ENCODE measurements around the gene LRRC3C.
"Not testable (repeated sequence)": the region's sequence is repeated elsewhere in the genome, so short reads cannot be mapped to it uniquely, and the experiment has no call there.

The LRRC3C gene, protein sequence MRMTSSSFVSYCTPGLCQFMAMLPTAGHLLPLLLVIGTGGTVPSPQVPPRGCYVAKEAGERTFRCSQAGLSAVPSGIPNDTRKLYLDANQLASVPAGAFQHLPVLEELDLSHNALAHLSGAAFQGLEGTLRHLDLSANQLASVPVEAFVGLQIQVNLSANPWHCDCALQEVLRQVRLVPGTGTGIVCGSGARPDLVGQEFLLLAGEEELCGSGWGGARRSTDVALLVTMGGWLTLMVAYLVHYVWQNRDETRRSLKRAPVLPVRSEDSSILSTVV

DNA sequence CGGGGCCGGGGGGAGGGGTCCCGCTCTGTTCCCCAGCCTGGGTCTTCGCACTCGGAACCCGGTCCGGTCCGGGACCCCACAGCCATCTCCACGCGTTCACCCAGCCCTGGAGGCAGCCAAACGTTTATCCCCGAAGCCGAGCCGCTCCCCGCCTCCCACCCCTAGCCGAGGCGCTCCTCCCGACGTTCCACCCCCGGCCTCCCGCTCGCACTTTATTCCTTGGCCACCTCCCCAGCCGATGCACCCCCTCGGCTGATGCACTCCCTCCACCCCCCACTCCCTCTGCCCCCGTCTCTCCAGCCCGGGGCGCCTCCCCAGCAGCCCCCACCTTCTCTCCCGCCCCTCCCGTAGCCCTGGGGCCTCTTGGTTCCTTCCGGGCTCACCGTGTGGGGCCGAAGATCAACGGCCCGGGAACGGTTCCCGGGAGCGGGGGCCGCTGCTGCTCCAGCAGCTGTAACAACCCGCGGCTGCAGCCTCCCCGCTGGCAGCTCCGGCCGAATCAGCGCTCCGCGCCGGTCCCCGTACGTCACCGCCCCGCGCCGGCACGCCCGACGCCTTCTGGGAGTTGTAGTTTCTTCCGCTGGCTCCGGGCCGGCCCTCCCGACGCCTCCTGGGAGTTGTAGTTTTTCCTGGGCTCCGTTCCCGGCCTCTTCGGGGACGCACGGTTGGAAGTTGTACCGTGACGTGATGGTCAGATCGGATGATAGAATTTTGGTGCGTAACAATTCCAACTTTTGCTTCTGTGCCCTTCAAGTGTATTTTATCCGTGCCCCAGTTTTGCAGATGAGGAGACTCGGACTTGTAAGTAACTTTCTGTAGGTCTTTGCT, at the start of gene LRRC3C, which contains the start of gene ORMDL3:
LRRC3C (plus strand) TSS at position 632 of the 828 bp plus-strand sequence. CDS start 13,792 bp downstream, outside the sequence.
ORMDL3 (minus strand) TSS at position 501 of the 828 bp plus-strand sequence. CDS start 3,398 bp downstream, outside the sequence.
- peak; percentile 96 for DNase-seq

DNA sequence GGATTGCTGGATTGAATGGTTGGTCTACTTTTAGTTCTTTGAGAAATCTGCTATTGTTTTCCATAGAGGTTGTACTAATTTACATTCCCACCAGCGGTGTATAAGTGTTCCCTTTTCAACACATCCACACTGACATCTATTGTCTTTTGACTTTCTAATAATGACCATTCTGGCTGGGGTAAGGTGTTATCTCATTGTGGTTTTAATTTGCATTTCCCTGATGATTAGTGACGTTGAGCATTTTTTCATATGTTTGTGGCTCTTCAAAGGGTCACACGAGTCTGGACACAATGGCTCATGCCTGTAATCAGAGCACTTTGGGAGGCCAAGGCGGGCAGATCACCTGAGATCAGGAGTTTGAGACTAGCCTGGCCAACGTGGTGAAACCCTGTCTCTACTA, 41.4 kb upstream of the LRRC3C start:
- not testable (repeated sequence) for DNase-seq

DNA sequence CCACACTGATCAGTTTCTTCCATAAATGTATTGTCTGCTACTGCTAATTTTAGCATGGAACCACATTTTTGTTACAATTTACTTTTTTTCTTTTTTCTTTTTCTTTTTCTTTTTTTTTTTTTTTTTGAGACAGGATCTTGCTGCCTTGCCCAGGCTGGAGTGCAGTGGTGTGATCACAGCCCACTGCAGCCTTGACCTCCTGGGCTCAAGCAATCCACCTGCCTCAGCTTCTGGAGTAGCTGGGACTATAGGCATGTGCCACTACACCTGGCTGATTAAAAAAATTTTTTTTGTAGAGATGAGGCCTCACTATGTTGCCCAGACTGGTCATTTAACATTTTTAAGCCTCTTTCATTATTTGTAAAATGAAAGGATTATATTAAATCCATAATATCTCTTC, 40.5 kb upstream of the LRRC3C start:
- no peak for DNase-seq

GRCh38 chr17:39889200-39889599, 38.3 kb upstream of the LRRC3C start:
- no peak for DNase-seq

DNA sequence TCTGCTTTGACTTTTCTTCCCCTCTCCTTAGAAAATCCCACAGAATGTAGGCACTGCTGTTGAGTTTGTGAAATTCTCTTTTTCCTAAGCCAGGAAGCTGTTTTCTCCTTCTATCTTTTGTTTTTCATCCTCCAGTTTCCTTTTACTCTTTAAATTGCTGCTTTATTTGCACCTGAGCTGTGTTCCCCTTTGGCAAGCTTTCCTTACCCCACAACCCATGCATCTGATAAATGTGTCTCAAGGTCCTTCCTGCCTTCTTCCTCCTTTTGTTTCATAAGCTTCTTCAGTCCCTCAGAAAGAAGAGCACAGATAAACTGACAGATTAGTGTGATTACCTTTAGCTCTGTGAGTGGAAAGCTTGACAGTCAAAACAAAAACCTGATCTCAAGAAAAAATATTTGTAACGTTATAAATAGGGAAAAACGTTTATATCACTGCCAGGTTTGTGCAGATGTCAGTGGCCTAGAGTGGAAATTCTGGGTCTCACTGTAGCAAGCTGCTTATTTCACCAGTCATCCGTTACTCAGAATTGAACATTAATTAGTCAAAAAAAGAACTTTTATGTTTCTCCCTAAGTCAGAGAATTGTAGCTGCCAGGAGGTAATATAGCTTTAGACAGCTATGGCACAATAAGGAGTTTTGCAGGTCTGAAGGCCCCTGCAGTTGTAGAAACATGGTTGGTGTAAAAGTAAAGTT, 32.7 kb upstream of the LRRC3C start:
- DNase-seq: peak; percentile 61

DNA sequence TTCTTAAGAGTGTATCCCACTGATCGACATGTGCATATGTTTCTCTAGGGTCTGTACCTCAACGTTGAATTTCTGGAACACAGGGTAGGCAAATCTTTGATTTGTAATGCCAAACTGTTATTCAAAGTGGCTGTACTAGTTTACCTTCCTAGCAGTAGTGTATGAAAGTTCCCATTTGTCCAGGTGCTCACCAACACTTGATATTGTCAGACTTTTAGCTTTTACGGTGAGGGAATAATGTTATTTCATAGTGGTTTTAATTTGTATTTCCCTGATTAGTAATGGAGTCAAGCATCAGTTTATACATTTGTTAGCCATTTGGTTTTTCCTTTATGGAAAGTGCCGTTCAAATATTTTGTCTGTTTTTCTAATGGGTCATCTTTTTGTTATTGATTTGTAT, 29.4 kb upstream of the LRRC3C start:
- DNase-seq: no peak

GRCh38 chr17:39899215-39899614, 28.3 kb upstream of the LRRC3C start:
- no peak for DNase-seq

GRCh38 chr17:39902027-39902426, 25.5 kb upstream of the LRRC3C start:
- not testable (repeated sequence) for DNase-seq

DNA sequence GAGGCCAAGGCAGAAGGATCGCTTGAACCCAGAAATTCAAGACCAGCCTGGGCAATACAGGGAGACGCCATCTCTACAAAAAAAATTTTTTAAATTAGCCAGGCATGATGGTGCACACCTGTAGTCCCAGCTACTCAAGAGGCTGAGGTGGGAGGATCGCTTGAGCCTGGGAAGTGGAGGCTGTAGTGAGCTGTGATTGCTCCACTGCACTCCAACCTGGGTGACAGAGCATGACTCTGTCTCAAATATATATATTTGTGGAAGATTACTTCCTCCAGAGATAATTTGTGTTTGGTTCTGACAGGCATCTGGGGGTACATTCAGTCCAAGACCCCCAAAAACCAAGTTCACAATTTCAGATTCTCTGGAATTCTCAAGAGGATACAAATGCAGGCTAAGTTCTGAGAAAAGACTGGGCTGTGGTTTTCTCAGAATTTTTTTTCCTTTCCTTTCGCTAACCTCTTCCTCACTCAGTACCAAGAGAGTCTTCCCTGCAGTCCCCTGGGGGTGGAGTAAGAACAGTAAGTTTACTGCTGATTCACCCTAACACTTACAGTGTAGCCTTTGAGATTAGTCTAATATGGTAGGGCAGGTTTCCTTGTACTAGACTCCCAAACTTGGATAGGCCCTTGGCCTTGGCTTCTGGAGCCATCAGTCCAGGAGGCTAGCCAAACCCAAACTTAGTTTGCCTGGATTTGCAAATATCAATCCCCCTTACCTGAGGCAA, 24.2 kb upstream of the LRRC3C start:
- DNase-seq: peak; percentile 88

GRCh38 chr17:39904990-39905288, 22.6 kb upstream of the LRRC3C start:
- no peak for DNase-seq

DNA sequence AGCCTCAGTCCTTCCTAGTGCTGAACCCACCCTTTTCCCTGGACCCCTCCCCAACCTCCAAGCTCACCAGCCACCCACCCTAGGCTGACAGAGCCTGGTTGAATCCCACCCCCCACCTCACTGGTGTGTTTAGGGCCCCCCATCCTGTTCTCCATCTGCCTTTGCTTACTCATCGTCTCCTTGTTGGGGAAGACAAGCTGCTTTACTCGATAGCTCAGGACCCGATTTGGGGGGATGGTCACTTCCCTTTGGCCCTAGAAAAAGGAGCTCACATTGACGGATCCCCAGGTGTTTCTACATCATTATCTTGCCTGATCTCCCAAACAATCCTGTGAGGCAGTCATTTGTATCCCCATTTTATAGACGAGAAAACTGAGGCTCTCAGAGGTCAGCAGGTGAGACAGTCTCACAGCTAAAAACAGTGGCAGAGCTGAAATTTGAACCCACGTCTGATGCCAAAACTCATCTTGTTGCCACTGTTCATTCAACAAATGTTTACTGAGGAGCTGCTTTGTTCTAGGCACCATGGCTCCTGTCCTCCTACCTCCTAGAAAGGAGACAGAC, 18.7 kb upstream of the LRRC3C start:
- DNase-seq: no peak

DNA sequence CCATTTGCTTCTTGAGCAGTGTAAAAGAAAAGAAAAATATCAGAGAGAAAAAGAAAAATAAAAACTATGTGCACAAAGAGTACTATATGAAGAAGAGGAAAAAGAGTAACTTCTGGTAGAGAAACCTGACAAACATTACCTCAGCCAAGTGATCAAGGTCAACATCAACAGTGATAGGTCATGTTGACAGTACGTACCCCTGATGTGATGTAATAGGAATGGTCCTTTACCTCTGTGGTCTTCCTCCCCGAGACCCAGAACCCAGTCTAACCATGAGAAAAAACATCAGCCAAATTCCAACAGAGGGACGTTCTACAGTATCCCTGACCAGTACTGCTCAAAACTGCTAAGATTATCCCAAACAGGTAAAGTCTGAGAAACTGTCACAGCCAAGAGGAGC, 13.5 kb upstream of the LRRC3C start:
- no peak for DNase-seq

DNA sequence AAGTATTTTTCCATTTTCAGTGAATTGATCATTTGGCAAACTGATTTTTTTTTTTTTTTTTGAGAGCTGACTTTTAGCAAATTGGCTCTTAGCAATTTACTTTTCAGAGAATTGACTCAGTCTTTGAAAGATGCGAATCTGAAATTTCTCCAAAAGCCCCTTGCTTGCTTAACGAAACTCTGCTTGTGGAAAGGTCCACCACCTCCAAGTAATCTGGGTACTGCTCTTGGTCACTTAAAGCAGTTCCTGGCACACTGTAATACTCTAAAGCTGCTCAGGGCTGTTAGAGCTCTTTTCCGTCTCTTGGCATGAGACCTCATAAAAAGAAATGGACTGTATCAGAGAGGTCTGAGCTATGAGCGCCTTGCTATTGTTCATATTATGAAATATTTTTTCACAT, 12.0 kb upstream of the LRRC3C start:
- no peak for DNase-seq

GRCh38 chr17:39916918-39917317, 10.6 kb upstream of the LRRC3C start:
- peak; percentile 17 for DNase-seq

- DNase-seq: peak; percentile 49
Measured at GRCh38 chr17:39919087-39919683, 8.3 kb upstream of the LRRC3C start.

- no peak for DNase-seq
Measured at GRCh38 chr17:39920218-39921210, 7.0 kb upstream of the LRRC3C start.

DNA sequence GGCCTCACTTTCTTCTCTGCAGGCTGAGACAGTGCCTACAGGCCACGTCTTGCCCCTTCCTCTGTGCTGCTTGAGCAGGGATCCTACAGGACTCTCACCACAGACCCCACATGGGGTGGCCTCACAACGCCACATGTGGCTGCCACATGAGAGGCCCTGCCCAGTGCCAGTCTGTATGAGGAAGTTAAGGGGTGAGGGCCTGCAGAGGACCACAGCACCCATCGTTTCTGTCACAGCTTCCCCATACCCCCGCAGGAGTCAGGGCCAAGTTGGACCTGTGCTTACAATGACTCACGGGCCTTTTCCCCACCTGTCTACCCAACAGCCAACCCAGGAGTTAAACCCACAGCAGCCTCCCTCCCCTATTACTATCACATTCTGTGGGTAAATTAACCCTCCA, 6.2 kb upstream of the LRRC3C start:
- DNase-seq: peak; percentile 62

GRCh38 chr17:39922006-39922405, 5.5 kb upstream of the LRRC3C start:
- DNase-seq: no peak

DNA sequence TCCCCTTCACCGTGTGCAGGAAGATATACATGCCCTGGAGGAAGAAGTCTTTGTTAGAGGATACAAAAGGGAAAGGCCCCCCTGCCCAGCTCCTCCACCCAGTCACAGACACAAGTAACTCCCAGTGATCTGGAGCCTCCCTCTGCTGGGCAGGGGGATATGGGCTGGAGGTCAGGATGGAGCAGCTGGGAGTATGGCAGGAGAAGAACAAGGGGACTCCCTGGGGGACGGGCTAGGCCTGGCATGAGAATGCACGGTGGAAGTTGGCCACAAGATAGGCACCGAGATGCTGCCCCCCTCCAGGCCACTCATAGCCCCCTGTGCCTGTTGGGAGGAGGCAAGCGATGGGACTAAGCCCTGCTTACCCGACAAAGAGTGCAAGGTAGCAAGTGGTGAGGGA, 4.3 kb upstream of the LRRC3C start:
- DNase-seq: no peak

DNA sequence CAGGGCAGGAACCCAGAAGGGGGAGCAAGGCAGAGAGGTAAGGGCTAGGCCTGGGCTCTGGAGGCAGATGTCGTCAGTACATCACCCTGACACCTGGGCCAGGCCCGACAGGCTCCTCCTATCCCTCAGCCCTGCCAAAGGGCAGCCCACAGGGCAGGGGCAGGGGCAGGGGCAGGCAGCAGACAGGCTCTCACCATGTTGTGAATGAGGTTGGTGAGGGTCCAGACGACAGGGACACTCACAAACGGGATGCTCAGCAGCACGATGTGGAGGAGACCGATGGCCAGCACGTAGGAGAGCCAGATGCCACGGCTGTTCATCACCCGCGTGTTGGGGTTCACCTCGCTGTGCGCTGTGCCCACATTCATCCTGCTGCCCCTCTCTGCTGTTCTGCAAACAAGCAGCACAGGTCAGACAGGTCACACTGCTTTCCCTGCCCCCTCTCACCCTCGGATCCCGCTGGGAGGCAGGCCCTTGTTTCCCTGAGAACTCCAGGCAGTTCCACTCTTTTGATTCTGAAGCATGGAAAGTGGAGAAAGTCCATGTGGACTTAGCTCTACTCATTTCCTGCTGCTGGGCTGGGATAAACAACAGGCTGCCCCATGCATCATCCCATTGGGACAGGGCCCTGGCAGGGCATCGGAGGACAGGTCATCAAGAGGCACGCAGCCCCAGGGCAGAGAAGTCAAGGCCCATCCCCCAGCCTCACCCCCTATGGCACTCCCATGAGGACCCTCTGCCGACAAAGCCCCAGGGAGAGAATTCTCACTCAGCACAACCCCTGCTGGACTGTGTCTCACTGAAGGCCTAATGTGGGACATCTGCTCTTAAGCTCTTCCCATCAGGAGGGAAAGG, 3.5 kb upstream of the LRRC3C start:
- no peak for DNase-seq

Data from hematopoietic multipotent progenitor cell treated with erythropoietin and hydrocortisone succinate and interleukin-3 and kit ligand, for 4 days (in vitro differentiated cells).